Pulmonary artery endothelial cell (primary cell): ENCODE results near the gene CHST3. TPM values are rescaled to one million over a fixed set of nuclear protein-coding genes. Genes with fewer than 3 reads are reported as not detected.
"Not testable (repeated sequence)": the region's sequence is repeated elsewhere in the genome, so short reads cannot be mapped to it uniquely, and the experiment has no call there.

Experiments used
- DNase-seq: peaks from one replicate; pipeline ENCODE4 v3.0.0-alpha.2; 2011; ENCODE audit warnings: low read depth, low spot score
- total RNA-seq: library from RNA; depleted of rRNA; stranded (reverse); fragments of >200 nt; gene quantifications from 2 replicates; pipeline ENCODE4 v1.2.3, GENCODE V29; 2014

CHST3 gene
- total RNA-seq, 1 donor from 2014 or later = 12.9 TPM

DNA sequence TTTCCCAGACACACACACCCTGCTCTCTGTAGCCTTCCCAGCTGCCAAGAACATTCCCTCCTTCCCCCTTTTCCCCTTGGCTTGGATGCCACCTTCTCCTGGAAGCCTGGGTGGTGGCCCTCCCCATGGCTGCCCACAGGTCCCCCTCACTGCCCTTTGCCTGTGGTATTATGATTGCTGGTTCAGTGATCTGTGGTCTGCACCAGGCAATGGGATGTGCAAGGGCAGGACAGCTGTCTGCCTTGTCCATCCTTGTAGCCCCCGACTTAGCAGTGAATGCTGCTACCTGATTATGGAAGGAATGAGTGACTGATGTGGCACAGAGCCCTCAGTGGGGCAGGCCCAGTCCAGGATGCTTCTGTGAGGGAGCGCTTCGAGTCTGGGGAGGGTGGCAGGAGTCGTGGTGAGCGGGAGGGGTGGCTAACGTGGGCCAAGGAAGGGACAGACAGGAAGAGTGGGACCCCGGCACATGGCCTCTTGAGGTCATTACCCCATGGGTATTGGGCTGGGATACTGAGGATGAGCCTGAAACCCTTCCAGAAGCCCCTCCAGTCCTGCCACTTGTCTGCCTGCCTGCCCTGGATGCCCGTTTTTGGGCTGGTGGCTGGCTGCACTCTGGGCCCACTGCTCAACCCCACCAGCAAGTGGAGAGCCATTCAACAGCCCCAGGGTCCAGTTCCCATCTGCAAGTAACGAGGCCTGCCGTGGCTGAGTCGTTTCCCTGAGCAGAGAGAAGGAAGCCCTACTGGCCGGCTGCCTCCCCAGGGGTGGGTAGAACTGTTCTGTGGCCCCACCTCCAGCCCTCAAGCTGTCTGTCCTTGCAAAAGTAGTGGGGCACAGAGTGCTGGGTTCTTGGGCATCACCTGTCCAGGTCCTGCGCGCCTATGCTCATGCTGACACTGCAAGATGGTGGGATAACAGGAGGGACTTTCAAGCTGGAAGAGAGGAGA, 8.8 kb downstream of the CHST3 start:
- DNase-seq = no peak

DNA sequence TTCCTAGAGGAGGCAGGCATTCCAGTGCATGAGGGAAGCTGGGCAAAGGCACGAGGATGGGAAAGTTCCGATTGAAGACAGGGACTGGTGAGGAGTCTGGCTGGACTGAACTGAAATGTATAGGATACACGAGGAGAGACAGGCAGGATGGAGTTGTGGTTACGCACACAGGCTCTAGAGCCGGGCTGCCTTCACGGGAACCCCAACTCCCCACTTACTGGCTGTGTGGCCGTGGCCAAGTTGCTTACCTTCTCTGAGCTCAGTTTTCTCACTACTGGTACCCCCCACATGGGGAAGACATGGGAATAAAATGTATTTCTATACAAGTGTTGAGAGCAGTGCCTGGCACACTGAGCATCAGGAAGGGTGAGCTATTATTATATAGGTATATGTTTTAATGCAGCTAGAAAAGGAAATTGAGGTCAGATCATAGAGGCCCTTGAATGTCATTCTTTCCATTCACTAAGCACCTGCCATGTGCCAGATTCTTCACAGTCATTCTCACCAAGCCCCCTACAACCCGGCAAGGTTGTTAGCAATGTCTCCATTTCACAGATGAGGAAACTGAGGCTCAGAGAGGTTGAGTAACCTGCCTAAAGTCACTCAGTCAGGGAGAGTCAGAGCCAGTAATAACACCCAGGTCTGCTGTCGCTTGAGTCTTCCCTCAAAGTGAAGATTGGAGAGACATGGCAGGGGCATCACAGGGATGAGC, 9.7 kb downstream of the CHST3 start:
- no peak for DNase-seq

DNA sequence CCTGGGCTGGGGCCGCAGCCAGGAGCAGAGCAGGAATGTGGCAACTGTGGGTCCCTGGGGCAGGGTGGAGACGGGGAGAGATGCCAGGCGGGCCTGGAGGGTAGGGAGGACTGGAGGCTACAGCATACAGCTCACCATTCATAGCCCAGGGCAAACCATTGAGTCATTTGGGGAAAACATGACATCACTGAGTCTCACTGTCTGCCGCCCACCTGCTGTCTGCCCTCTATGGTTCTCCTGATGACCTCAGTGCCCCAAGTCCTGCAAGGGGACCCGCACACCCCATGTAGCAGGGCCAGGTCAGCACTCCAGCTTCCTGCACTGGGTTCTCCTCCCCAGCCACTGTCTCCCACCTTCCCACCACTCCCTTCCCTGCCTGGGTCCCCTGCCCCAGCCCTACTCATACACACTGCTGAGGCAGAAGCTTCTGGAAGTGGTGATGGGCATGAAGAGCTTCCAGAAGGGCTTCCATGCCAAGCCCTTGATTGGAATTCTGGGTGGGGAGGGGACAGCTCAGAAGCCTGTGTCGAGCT, 10.4 kb downstream of the CHST3 start:
- DNase-seq = no peak

DNA sequence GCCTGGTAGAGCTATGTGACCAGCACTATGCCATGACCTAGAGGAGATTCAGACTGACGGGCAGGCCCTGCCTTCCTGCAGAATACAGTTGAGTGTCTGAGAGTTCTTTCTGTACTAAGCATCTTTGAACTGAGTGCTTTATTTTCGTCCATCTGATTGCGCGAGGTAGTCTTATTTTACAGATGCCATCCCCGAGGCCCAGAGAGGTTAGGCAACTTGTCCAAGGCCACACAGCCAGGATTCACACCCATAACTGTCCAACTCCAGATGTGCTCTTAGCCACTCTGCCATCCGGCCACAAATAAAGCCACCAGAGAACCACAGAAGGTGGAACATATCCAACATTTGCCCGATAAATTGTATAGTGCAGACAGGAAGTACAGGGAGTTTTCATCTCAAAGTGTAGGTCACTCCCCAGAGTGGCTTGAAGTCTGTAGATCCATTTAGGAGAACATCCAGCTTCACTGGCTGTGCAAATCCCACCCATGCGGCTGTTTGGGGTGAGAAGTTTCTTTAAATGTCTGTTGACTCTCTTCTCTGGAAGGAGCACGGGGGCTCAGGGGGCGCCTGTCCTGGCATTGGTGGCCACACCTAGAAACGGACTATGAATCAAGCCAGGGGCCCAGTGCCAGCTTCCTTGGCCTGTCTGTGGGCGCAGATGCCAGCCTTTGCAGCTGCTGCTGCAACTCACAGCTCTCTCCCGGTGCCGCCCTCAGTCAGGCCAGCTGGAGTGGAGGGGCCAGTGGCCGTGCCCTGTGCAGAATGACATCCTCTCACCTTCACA, 11.1 kb downstream of the CHST3 start:
- no peak for DNase-seq

GRCh38 chr10:71975871-71976725, 11.9 kb downstream of the CHST3 start:
- no peak for DNase-seq

DNA sequence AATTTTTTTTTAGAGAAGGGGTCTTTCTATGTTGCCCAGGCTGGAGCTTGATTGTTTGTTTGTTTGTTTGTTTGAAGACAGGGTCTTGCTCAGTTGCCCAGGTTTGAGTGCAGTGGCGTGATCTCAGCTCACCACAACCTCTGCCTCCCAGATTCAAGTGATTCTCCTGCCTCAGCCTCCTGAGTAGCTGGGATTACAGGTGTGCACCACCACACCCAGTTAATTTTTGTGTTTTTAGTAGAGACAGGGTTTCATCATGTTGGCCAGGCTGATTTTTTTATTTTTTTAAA, 13.4 kb downstream of the CHST3 start:
- DNase-seq = not testable (repeated sequence)

DNA sequence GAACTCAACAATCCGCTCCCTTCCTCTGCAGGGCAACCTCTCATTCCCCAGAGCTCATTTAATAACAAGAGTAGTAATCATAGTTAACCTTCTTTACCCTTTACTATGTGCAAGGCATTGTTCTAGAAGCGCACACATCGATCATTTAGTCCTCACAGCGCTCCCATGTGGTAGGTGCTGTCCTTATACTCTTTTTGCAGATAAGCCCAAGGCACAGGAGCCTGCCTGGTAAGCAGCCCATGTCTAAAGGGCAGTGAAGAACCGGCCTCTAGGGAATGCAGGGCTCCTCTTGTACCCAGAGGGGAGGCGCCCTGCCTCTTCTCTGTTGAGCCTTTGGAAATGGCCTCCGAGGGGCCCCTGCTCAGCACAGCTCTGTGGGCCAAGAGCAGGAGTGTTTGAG, 14.3 kb downstream of the CHST3 start:
- peak; percentile 72 for DNase-seq

DNA sequence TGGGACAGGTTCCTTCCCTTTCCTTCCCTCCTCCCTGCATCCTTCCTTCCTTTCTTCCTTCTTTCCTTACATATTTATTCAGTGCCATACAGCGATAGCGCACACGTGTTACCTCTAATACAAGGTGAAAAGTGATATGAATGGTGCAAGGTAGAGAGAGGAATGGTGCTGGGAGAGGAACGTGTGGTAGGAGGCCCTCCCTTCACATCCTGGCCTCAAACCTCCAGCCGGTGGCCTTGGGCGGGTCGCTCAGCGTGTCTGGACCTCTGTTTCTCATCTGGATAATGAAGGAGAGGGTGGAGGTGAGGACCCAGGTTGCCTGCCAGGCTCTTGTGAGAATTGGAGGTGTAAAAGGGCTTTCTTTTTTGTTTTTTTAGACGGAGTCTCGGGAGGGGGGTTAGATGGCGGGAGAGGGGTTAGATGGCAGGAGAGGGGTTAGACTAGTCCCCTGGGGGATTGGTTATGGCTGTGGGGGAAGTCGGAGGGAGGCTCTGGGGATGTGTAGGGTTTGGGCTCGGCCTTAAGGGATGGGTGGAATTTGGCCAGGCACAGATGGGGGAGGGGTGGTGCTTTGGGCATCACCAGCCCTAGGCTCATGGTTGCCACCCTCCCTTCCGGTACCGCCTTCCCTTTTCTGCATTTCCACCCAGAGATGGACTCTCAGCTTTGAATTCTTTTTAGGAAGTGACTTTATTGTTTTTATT, 14.9 kb downstream of the CHST3 start:
- no peak for DNase-seq

DNA sequence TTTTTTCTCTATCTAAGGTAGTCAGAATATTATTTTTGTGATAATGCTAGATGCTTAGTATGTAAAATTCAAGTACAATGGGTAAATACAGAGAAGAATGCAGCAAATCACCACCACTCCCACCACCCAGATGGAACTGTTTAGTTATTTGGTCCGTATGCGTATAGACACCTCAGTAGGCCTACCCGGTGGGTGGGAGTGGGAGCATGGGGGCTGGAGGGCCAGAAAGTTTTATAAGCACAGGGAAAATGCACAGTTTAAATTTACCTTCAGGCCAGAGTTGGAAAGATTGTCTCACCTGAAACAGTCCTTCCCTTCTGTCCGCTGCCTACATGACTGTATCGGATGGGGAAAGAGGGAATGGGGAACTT, 15.5 kb downstream of the CHST3 start:
- no peak for DNase-seq

GRCh38 chr10:71980181-71981014, 16.2 kb downstream of the CHST3 start:
- DNase-seq = peak; percentile 46

- DNase-seq = no peak
Measured at GRCh38 chr10:71981015-71981875, 17.1 kb downstream of the CHST3 start.

GRCh38 chr10:71981876-71982230, 17.7 kb downstream of the CHST3 start:
- DNase-seq = no peak

DNA sequence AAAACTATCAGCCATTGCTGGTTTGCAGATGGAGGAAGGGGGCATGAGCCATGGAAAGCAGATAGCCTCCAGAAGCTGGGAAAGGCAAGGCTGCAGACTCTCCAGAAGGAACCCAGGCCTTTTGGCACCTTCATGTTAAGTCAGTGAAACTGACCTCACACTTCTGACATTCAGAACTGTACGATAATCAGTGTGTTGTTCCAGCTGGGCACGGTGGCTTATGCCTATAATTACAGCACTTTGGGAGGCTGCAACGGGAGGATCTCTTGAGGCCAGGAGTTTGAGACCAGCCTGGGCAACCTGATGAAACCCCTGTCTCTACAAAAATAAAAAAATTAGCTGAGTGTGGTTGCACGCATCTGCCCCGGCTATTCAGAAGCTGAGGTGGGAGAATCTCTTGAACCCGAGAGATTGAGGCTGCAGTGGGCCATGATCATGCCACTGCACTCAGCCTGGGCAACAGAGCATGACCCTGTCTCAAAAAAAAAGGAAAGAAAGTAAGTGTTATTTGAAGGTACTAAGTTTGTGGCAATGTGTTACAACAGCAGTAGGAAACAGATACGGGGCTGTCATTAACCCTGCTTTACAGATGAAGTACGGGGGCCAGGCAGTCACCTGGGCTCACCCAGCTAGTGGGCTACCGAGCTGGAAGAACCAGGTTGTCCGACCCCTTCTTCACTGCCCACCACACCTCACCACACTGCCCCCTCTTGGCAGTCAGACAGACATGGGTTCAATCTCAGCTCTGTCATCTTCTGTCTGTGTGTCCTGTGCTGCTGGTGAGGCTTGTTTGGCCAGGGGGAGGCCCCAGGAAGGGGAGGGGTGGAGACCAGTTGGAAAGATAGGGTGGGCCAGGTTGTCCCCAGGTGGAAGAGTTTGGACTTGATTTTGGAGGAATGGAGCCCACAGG, 18.3 kb downstream of the CHST3 start:
- DNase-seq = no peak

GRCh38 chr10:71984126-71984808, 20.1 kb downstream of the CHST3 start:
- DNase-seq = no peak

DNA sequence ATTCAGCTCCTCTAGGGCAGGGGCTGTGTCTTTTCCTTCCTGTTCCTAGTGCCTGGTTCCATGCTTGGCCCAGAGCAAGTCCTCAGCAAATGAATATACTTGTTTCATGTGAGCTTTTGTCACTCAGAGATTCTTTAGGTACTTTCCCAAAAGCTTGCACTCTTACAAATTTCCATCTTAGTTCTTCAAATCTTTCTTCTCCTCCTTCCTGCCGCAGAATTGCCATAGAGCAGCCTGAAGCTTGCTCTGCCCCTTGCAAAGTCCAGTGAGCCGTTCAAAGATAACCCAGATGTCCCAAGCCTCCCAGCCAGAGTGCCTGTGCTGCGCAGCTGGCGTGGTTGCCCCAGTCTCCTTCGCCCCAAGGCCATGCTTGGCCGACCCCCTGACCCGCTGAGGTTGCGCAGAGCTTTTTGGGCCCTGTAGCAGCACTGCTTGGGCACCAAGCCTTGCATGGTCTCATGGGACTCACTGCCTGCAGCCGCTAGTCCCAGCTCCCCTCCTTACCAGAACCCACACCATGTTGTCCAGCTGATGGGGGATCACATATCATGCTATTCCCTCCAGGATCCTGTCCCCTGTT, 20.7 kb downstream of the CHST3 start:
- no peak for DNase-seq

DNA sequence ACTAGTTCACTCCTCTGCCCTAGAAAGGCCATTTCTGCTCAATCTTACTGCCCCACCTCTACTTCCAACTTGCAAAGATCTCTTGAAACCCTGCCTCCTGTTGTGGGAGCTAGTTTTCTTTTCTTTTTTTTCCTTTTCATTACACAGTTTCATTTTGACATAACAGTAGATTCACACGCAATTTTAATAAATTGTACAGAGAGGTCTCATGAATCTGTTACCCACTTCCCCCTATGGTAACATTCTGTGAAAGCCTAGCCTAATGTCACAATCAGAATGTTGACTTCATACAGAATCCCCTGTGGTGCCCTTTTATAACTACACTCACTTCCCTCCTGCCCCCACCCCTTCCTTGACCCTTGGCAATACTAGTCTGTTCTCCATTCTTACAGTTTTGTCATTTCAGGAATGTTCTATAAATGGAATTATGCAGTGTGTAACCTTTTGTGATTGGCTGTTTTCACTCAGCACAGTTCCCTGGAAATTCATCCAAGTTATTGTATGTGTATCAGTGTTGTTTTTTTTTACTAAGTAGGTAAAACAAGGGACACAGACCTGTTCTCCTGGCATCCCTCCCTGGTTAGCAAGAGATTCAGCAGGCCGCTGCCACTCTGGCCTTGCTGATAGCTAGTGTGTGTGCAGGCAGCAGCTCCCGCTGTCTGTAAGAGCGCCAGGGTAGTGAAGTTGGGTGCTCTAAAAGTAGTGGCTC, 21.5 kb downstream of the CHST3 start:
- DNase-seq = no peak
